Left lung (tissue), 10 donors: ENCODE results near the gene BCAT1. TPM values are rescaled to one million over a fixed set of nuclear protein-coding genes. Genes with fewer than 3 reads are reported as not detected.
"Not testable (repeated sequence)": the region's sequence is repeated elsewhere in the genome, so short reads cannot be mapped to it uniquely, and the experiment has no call there.

Source experiments
- ATAC-seq: fragments of 200-7000 bp; cut with Tn5 transposase; one replicate; pipeline ENCODE4 v1.9.1; 2020; ENCODE audit warnings: moderate library complexity
- DNase-seq, 4 donors: peaks; one replicate each; pipeline ENCODE4 v3.0.0-alpha.2; 2013 to 2020
- H3K27ac ChIP-seq, 2 donors: fragments of 200-600 bp; sonication (generic) in 1 of 2; one replicate each; pipeline versions ENCODE4 v1.5.0 to v1.8.0; 2020 to 2021
- H3K27me3 ChIP-seq, 2 donors: fragments of 200-600 bp; sonication (generic) in 1 of 2; one replicate each; pipeline versions ENCODE4 v1.5.0 to v1.8.0; 2020 to 2021
- H3K36me3 ChIP-seq, 2 donors: fragments of 200-600 bp; sonication (generic) in 1 of 2; one replicate each; pipeline versions ENCODE4 v1.5.0 to v1.8.0; 2020 to 2021
- H3K4me1 ChIP-seq, 2 donors: fragments of 200-600 bp; one replicate each; pipeline ENCODE4 v1.8.0; 2021
- H3K4me3 ChIP-seq, 2 donors: fragments of 200-600 bp; sonication (generic) in 1 of 2; one replicate each; pipeline versions ENCODE4 v1.5.0 to v1.8.0; 2020 to 2021; ENCODE audit warnings: mild to moderate bottlenecking in 1 of 2
- H3K9me3 ChIP-seq, 2 donors: fragments of 200-600 bp; sonication (generic) in 1 of 2; one replicate each; pipeline versions ENCODE4 v1.5.0 to v1.8.0; 2020 to 2021
- intact Hi-C, 2 donors: fragments of 100-400 bp; cut with DNase I; formaldehyde crosslinking; loops; one replicate each; pipeline versions ENCODE4 v1.11.2 to v1.14.2; 2022
- polyA plus RNA-seq, 6 donors: library from polyadenylated mRNA; unstranded; fragments of 120-200 nt; gene quantifications; one replicate each; pipeline ENCODE4 v1.2.1, GENCODE V29; 2013; ENCODE audit not compliant: insufficient read length in 6 of 6
- total RNA-seq, 2 donors: library from RNA; stranded (reverse); fragmentation: NEBNext Ultra II Directional; extraction: Animal tissue kit (Norgen Biotek cat#: 25700); gene quantifications; one replicate each; pipeline ENCODE4 v1.2.1, GENCODE V29; 2021
- TF ChIP-seq, protein P1 (sequence below), 2 donors: fragments of 200-600 bp; sonication (generic) in 1 of 2; IDR thresholded peaks; one replicate each; pipeline versions ENCODE4 v1.5.0 to v1.8.0; 2021; ENCODE audit warnings: antibody characterized with exemption in 2 of 2
- donor health status: DM: no; HTN: yes; CAD: no.
- donor health status: DM: no; HTN: no; CAD: no.

BCAT1 gene
- total and polyA plus RNA-seq, 8 donors, result 29.3 to 131 (median 39.5) TPM

DNA sequence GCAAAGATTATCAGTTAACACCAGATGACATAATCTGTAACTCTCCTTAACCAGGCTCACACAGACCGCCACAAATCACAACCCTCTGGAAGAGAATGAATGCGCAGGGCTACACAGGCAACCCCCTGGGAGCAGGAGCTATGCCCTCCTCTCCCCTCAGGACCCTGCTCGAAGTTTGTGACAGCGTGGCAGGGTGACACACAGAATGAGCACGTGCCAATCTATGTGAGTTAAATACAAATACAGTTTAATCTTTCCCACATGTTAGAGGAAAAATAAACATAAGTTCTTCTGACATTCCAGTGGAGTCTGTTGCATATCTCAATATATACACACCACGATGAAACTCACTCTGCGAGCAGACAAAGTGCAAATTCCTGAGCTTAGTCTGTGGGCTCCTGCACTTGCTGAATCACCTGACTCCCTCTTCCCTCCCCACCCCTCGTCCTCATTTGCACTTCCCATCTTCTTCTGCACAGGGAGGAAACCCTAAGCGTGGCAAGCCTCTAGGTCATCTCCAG, 37.6 kb downstream of the BCAT1 start:
- DNase-seq, result no peak

DNA sequence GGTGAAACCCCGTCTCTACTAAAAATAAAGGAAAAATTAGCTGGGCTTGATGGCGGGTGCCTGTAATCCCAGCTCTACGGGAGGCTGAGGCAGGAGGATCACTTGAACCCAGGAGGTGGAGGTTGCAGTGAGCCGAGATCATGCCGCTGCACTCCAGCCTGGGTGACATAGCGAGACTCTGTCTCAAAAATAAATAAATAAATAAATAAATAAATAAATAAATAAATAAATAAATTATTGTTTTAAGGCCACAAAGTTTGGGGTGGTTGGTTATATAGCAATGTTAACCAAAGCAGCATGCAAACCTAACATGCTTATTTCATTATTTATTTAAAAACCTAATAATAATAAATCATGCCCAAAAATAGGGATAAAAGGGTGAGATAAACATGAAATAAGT, 38.7 kb downstream of the BCAT1 start:
- ATAC-seq, DNase-seq, H3K36me3 ChIP-seq, H3K27me3 ChIP-seq, intact Hi-C loops, H3K9me3 ChIP-seq, H3K4me1 ChIP-seq, H3K4me3 ChIP-seq: not testable (repeated sequence)
- H3K27ac ChIP-seq, result peak overlapping the region in 1 of 2 donors; percentile 39

More for the DNA sequence above, 37.6 kb downstream of the BCAT1 start:
- intact Hi-C loops, result no loop called here
- Histone ChIP-seq H3K9me3 (no peaks in the 10 kb centered on the region), H3K4me3 (no peak overlapping the region), H3K27me3 (no peaks in the 10 kb centered on the region), H3K4me1 (no peaks in the 10 kb centered on the region), H3K36me3 (no peaks in the 10 kb centered on the region), H3K27ac (no peak overlapping the region)
- TF ChIP-seq, protein P1, sequence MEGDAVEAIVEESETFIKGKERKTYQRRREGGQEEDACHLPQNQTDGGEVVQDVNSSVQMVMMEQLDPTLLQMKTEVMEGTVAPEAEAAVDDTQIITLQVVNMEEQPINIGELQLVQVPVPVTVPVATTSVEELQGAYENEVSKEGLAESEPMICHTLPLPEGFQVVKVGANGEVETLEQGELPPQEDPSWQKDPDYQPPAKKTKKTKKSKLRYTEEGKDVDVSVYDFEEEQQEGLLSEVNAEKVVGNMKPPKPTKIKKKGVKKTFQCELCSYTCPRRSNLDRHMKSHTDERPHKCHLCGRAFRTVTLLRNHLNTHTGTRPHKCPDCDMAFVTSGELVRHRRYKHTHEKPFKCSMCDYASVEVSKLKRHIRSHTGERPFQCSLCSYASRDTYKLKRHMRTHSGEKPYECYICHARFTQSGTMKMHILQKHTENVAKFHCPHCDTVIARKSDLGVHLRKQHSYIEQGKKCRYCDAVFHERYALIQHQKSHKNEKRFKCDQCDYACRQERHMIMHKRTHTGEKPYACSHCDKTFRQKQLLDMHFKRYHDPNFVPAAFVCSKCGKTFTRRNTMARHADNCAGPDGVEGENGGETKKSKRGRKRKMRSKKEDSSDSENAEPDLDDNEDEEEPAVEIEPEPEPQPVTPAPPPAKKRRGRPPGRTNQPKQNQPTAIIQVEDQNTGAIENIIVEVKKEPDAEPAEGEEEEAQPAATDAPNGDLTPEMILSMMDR (IDR thresholded peaks at IDR 0.05), result no peak
- ATAC-seq, result peak; percentile 11

DNA sequence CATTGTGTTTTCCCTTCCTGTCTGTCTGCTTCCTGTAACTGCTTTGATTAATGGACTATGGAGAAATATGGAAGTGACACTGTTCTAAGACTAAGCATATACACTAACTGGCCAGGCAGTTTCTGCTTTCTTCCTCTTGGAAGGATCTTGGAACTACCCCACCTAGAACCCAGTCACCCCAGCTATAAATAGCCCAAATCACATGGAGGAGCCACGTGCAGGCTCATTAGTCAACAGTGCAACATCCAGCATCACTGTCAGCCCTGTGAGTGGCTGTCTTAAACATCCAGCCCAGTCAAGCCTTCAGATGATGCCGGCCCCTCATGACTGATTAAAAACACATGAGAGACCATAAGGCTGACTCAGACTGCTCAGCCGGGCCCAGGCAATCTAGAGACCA, 39.2 kb downstream of the BCAT1 start:
- Histone ChIP-seq H3K4me3 (no peak overlapping the region), H3K36me3 (no peaks in the 10 kb centered on the region), H3K4me1 (no peaks in the 10 kb centered on the region), H3K9me3 (no peaks in the 10 kb centered on the region), H3K27me3 (peaks cover 0 to 1% of the 10 kb centered on the region in 2 donors), H3K27ac (peak overlapping the region in 1 of 2 donors; percentile 60)
- ATAC-seq (peak; percentile 85), DNase-seq (peak in 1 of 4 donors; percentile 81)
- TF ChIP-seq, protein P1 (IDR thresholded peaks at IDR 0.05), result no peak
- intact Hi-C loops, result no loop called here

DNA sequence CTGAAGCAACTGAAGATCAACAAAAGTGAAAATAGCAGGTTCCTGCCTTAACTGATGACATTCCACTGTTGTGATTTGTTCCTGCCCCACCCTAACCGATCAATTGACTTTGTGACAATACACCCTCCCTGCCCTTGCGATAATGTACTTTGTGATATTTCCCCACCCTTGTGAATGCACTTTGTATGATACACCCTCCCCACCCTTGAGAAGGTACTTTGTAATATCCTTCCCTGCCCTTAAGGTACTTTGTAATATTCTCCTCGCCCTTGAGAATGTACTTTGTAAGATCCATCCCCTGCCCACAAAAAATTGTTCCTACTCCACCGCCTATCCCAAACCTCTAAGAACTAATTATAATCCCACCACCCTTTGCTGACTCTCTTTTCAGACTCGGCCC, 41.4 kb downstream of the BCAT1 start:
- Histone ChIP-seq H3K9me3 (no peaks in the 10 kb centered on the region), H3K4me1 (peaks cover 0 to 14% of the 10 kb centered on the region in 2 donors), H3K27ac (no peak overlapping the region), H3K36me3 (no peaks in the 10 kb centered on the region), H3K27me3 (peaks cover 0 to 23% of the 10 kb centered on the region in 2 donors), H3K4me3 (no peak overlapping the region)
- TF ChIP-seq, protein P1 (IDR thresholded peaks at IDR 0.05), result no peak
- DNase-seq (no peak), ATAC-seq (no peak)
- intact Hi-C loops, result no loop called here

DNA sequence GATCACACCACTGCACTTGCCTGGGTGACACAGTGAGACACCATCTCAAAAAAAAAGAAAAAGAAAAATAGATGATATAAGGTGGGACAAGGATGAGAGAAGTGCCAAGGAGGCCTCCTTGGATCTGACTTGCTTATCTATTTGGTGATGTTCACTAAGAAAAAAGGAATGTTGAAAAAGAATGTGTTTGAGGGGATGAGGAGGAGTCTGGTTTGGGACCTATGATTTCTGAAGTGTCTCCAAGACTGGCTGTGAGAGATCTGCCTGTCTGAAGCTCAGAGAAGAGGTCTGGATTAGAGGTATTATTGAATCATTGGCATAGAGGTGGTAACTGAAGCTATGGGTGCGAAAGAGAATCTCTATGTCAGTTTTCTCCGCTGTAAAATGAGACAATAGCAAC, 42.8 kb downstream of the BCAT1 start:
- H3K27ac ChIP-seq, result no peak overlapping the region
- no peak for ATAC-seq
- intact Hi-C loops, result no loop called here
- no peak for DNase-seq
- TF ChIP-seq, protein P1 (IDR thresholded peaks at IDR 0.05), result no peak
- no peaks in the 10 kb centered on the region for H3K9me3 ChIP-seq
- peaks cover 0 to 32% of the 10 kb centered on the region in 2 donors for H3K27me3 ChIP-seq
- peaks cover 0 to 26% of the 10 kb centered on the region in 2 donors for H3K4me1 ChIP-seq
- H3K4me3 ChIP-seq, result no peak overlapping the region
- H3K36me3 ChIP-seq, result no peaks in the 10 kb centered on the region

DNA sequence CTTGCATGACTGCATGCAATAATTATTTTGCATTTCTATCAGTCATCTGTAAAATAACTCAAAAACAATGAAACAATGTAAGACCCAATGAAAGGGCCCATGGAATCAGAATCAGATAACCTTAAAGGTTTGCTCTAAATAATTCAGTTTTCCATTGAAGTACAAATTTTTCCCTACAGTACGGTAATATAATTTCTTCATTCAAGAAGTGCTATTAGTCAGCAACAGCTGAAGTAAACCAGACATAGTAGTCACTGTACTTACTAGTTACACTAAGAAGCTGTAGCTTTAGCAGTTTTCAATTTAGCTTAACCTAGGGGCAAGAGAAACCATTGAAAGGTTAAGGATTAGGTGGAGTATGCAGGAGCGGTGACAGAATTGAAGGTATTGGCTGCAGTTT, 43.5 kb downstream of the BCAT1 start:
- Histone ChIP-seq H3K4me3 (no peak overlapping the region), H3K27me3 (peaks cover 0 to 32% of the 10 kb centered on the region in 2 donors), H3K36me3 (no peaks in the 10 kb centered on the region), H3K9me3 (no peaks in the 10 kb centered on the region), H3K4me1 (peaks cover 0 to 33% of the 10 kb centered on the region in 2 donors), H3K27ac (no peak overlapping the region)
- intact Hi-C loops, result no loop called here
- DNase-seq (no peak), ATAC-seq (no peak)
- TF ChIP-seq, protein P1 (IDR thresholded peaks at IDR 0.05), result no peak
